CD4-positive, alpha-beta memory T cell (primary cell): Measurements from ENCODE around the gene ZNF407. TPM values are rescaled to one million over a fixed set of nuclear protein-coding genes. Genes with fewer than 3 reads are reported as not detected.
A peak's percentile ranks its signal among the peaks of the same experiment; 100 is the strongest.

Experiments used
- CTCF ChIA-PET: fragments of 350-600 bp; sonication (Branson Sonifier 250); formaldehyde crosslinking; loops from one replicate; lab custom pipeline; 2021; ENCODE audit warnings: inconsistent platforms; ENCODE audit not compliant: partially characterized antibody; lab: Charles Lee
- POLR2A ChIA-PET: fragments of 350-600 bp; sonication (Branson Sonifier 250); formaldehyde crosslinking; loops from one replicate; lab custom pipeline; 2021; ENCODE audit not compliant: partially characterized antibody; lab: Charles Lee
- DNase-seq, 5 donors: peaks; one replicate each; pipeline versions ENCODE4 v3.0.0 to v3.0.0-alpha.2; 2020 to 2022; ENCODE audit warnings: mixed read lengths in 1 of 5
- H3K27ac ChIP-seq: one replicate; pipeline ENCODE4 v1.7.0; 2013; ENCODE audit warnings: low read depth, low read length
- H3K27me3 ChIP-seq: 2 replicates; pipeline ENCODE4 v1.7.0; 2013; ENCODE audit warnings: mild to moderate bottlenecking, low read length, moderate library complexity; ENCODE audit not compliant: insufficient read depth
- H3K36me3 ChIP-seq: 2 replicates; pipeline ENCODE4 v1.7.0; 2013; ENCODE audit warnings: mild to moderate bottlenecking, low read length, moderate library complexity; ENCODE audit not compliant: insufficient read depth
- H3K4me1 ChIP-seq: 2 replicates; pipeline ENCODE4 v1.7.0; 2013; ENCODE audit warnings: mild to moderate bottlenecking, low read length, moderate library complexity; ENCODE audit not compliant: insufficient read depth
- H3K4me3 ChIP-seq, 2 donors: one replicate each; pipeline ENCODE4 v1.7.0; 2013; ENCODE audit warnings: low read length in 2 of 2, mild to moderate bottlenecking in 1 of 2
- H3K9me3 ChIP-seq, 2 donors: one replicate each; pipeline ENCODE4 v1.7.0; 2013; ENCODE audit warnings: low read length in 2 of 2, control low read depth in 1 of 2; ENCODE audit not compliant: control insufficient read depth in 1 of 2
- H3K27ac Mint-ChIP-seq, 7 donors: one replicate each; pipeline ENCODE4 v1.8.0; 2020 to 2021; ENCODE audit warnings: mixed read lengths in 7 of 7, mild to moderate bottlenecking in 6 of 7, inconsistent platforms in 3 of 7, moderate library complexity in 3 of 7
- H3K27me3 Mint-ChIP-seq, 2 donors: one replicate each; pipeline ENCODE4 v1.8.0; 2020 to 2021; ENCODE audit warnings: mixed read lengths in 2 of 2
- H3K36me3 Mint-ChIP-seq, 2 donors: one replicate each; pipeline ENCODE4 v1.8.0; 2020 to 2021; ENCODE audit warnings: mixed read lengths in 2 of 2, inconsistent platforms in 1 of 2, mild to moderate bottlenecking in 1 of 2
- H3K4me1 Mint-ChIP-seq, 4 donors: one replicate each; pipeline ENCODE4 v1.8.0; 2020 to 2021; ENCODE audit warnings: mixed read lengths in 4 of 4, mild to moderate bottlenecking in 1 of 4
- H3K4me3 Mint-ChIP-seq, 8 donors: one replicate each; pipeline ENCODE4 v1.8.0; 2020 to 2021; ENCODE audit warnings: mixed read lengths in 8 of 8, mild to moderate bottlenecking in 7 of 8, moderate library complexity in 6 of 8, inconsistent platforms in 3 of 8
- H3K9me3 Mint-ChIP-seq, 8 donors: one replicate each; pipeline ENCODE4 v1.8.0; 2020 to 2021; ENCODE audit warnings: mixed read lengths in 8 of 8, mild to moderate bottlenecking in 5 of 8, inconsistent platforms in 3 of 8, moderate library complexity in 1 of 8
- intact Hi-C: fragments of 100-400 bp; cut with micrococcal nuclease; formaldehyde crosslinking; loops from one replicate; pipeline ENCODE4 v1.15.1; 2023
- polyA plus RNA-seq, 2 donors: library from polyadenylated mRNA; unstranded; fragments of 300-500 nt; fragmentation: Illumina TruSeq; gene quantifications; one replicate each; pipeline ENCODE4 v1.2.3, GENCODE V29; 2021
- total RNA-seq, 2 experiments: library from RNA; stranded (reverse); gene quantifications; one replicate each; pipeline ENCODE4 v1.2.3, GENCODE V29; 2021

Gene ZNF407
- total and polyA plus RNA-seq, 4 experiments from 2014 or later = 1.8 to 26.9 (median 15.3) TPM

- DNase-seq = no peak
- H3K4me3 Mint-ChIP-seq = no peak overlapping the region
- H3K9me3 Mint-ChIP-seq = no peaks in the 10 kb centered on the region
- H3K27me3 Mint-ChIP-seq = no peaks in the 10 kb centered on the region
- H3K4me1 Mint-ChIP-seq = peaks cover 0 to 4% (median 1%) of the 10 kb centered on the region in 4 donors
- no peak overlapping the region for H3K27ac ChIP-seq
- H3K27ac Mint-ChIP-seq = no peak overlapping the region
- intact Hi-C loops = no loop called here
- H3K36me3 ChIP-seq = no peaks in the 10 kb centered on the region
- no peaks in the 10 kb centered on the region for H3K27me3 ChIP-seq
- no peak overlapping the region for H3K4me3 ChIP-seq
- no peaks in the 10 kb centered on the region for H3K36me3 Mint-ChIP-seq
- H3K9me3 ChIP-seq = no peaks in the 10 kb centered on the region
- POLR2A ChIA-PET = no interaction called here
- CTCF ChIA-PET = no interaction called here
- H3K4me1 ChIP-seq = no peaks in the 10 kb centered on the region
Measured at GRCh38 chr18:74866577-74866976, 268.9 kb downstream of the ZNF407 start.

- H3K4me1 Mint-ChIP-seq = peaks cover 0 to 4% (median 1%) of the 10 kb centered on the region in 4 donors
- H3K4me3 Mint-ChIP-seq = no peak overlapping the region
- POLR2A ChIA-PET = no interaction called here
- Histone ChIP-seq H3K27me3 (no peaks in the 10 kb centered on the region), H3K4me1 (no peaks in the 10 kb centered on the region), H3K27ac (no peak overlapping the region), H3K36me3 (no peaks in the 10 kb centered on the region), H3K4me3 (no peak overlapping the region), H3K9me3 (no peaks in the 10 kb centered on the region)
- H3K36me3 Mint-ChIP-seq = no peaks in the 10 kb centered on the region
- CTCF ChIA-PET = interaction anchor here (1.1 kb wide), 2 partner anchors 12 to 28 kb away, joined by 3 to 4 read pairs; no protein-coding TSS in a partner anchor
- no peak overlapping the region for H3K27ac Mint-ChIP-seq
- no peak for DNase-seq
- intact Hi-C loops = no loop called here
- H3K9me3 Mint-ChIP-seq = no peaks in the 10 kb centered on the region
- H3K27me3 Mint-ChIP-seq = no peaks in the 10 kb centered on the region
Measured at GRCh38 chr18:74868461-74868860, 270.8 kb downstream of the ZNF407 start.

GRCh38 chr18:74869904-74870863 is 272.5 kb downstream of the ZNF407 start:
- Mint-ChIP-seq H3K4me3 (no peak overlapping the region), H3K4me1 (no peaks in the 10 kb centered on the region), H3K27ac (no peak overlapping the region), H3K27me3 (no peaks in the 10 kb centered on the region), H3K9me3 (no peaks in the 10 kb centered on the region), H3K36me3 (no peaks in the 10 kb centered on the region)
- CTCF ChIA-PET = interaction anchor here (1.1 kb wide), 1 partner anchor 9 kb away, joined by 3 read pairs; no protein-coding TSS in a partner anchor
- DNase-seq = no peak
- Histone ChIP-seq H3K36me3 (no peaks in the 10 kb centered on the region), H3K4me3 (no peak overlapping the region), H3K27ac (no peak overlapping the region), H3K9me3 (no peaks in the 10 kb centered on the region), H3K27me3 (no peaks in the 10 kb centered on the region), H3K4me1 (no peaks in the 10 kb centered on the region)
- intact Hi-C loops = no loop called here
- POLR2A ChIA-PET = no interaction called here

- Histone ChIP-seq H3K9me3 (no peaks in the 10 kb centered on the region), H3K4me3 (no peak overlapping the region), H3K36me3 (no peaks in the 10 kb centered on the region), H3K4me1 (no peaks in the 10 kb centered on the region), H3K27me3 (no peaks in the 10 kb centered on the region), H3K27ac (no peak overlapping the region)
- H3K9me3 Mint-ChIP-seq = no peaks in the 10 kb centered on the region
- DNase-seq = no peak
- no peak overlapping the region for H3K27ac Mint-ChIP-seq
- intact Hi-C loops = no loop called here
- POLR2A ChIA-PET = no interaction called here
- H3K4me1 Mint-ChIP-seq = no peaks in the 10 kb centered on the region
- H3K36me3 Mint-ChIP-seq = no peaks in the 10 kb centered on the region
- no peak overlapping the region for H3K4me3 Mint-ChIP-seq
- CTCF ChIA-PET = no interaction called here
- no peaks in the 10 kb centered on the region for H3K27me3 Mint-ChIP-seq
Measured at GRCh38 chr18:74870950-74871349, 273.3 kb downstream of the ZNF407 start.

- Histone ChIP-seq H3K4me3 (no peak overlapping the region), H3K9me3 (no peaks in the 10 kb centered on the region), H3K36me3 (no peaks in the 10 kb centered on the region), H3K27ac (no peak overlapping the region), H3K4me1 (no peaks in the 10 kb centered on the region), H3K27me3 (no peaks in the 10 kb centered on the region)
- Mint-ChIP-seq H3K27ac (peak overlapping the region in 1 of 7 donors; percentile 23), H3K4me1 (no peaks in the 10 kb centered on the region), H3K9me3 (no peaks in the 10 kb centered on the region), H3K4me3 (no peak overlapping the region), H3K36me3 (peaks cover 0 to 7% of the 10 kb centered on the region in 2 donors), H3K27me3 (no peaks in the 10 kb centered on the region)
- ChIA-PET CTCF (no interaction called here), POLR2A (no interaction called here)
- DNase-seq = no peak
- intact Hi-C loops = no loop called here
Measured at GRCh38 chr18:74873629-74874028, 276.0 kb downstream of the ZNF407 start.

GRCh38 chr18:74874351-74874750 is 276.7 kb downstream of the ZNF407 start:
- intact Hi-C loops = no loop called here
- H3K4me1 ChIP-seq = no peaks in the 10 kb centered on the region
- no peaks in the 10 kb centered on the region for H3K9me3 Mint-ChIP-seq
- peaks cover 0 to 9% of the 10 kb centered on the region in 2 donors for H3K36me3 Mint-ChIP-seq
- POLR2A ChIA-PET = no interaction called here
- H3K4me3 Mint-ChIP-seq = no peak overlapping the region
- H3K27me3 ChIP-seq = no peaks in the 10 kb centered on the region
- no peaks in the 10 kb centered on the region for H3K9me3 ChIP-seq
- H3K27me3 Mint-ChIP-seq = no peaks in the 10 kb centered on the region
- no peaks in the 10 kb centered on the region for H3K36me3 ChIP-seq
- no peak overlapping the region for H3K4me3 ChIP-seq
- DNase-seq = no peak
- H3K4me1 Mint-ChIP-seq = no peaks in the 10 kb centered on the region
- no peak overlapping the region for H3K27ac Mint-ChIP-seq
- CTCF ChIA-PET = no interaction called here
- H3K27ac ChIP-seq = no peak overlapping the region

GRCh38 chr18:74876630-74877243 is 279.1 kb downstream of the ZNF407 start:
- no peak for DNase-seq
- Histone ChIP-seq H3K4me1 (no peaks in the 10 kb centered on the region), H3K27me3 (no peaks in the 10 kb centered on the region), H3K27ac (no peak overlapping the region), H3K36me3 (peaks cover 5% of the 10 kb centered on the region), H3K9me3 (no peaks in the 10 kb centered on the region), H3K4me3 (no peak overlapping the region)
- Mint-ChIP-seq H3K9me3 (no peaks in the 10 kb centered on the region), H3K27ac (no peak overlapping the region), H3K4me1 (no peaks in the 10 kb centered on the region), H3K36me3 (peaks cover 18 to 25% of the 10 kb centered on the region in 2 donors), H3K27me3 (no peaks in the 10 kb centered on the region), H3K4me3 (no peak overlapping the region)
- intact Hi-C loops = no loop called here
- POLR2A ChIA-PET = no interaction called here
- CTCF ChIA-PET = no interaction called here
